SK-N-SH treated with all-trans-retinoic acid at 6 μM for 48 hours (cell line): ENCODE results near the gene AGBL1.

Source experiments
- ARNTL ChIP-seq: fragments of 450-650 bp; formaldehyde crosslinking; IDR thresholded peaks from 2 replicates; pipeline ENCODE4 v1.5.0; 2020; ENCODE audit warnings: low read depth, mild to moderate bottlenecking, moderate library complexity, borderline replicate concordance
- CSRNP3 ChIP-seq: fragments of 250-450 bp; sonication (Bioruptor Pico); IDR thresholded peaks from 2 replicates; pipeline ENCODE4 v1.5.1; 2021; ENCODE audit warnings: mild to moderate bottlenecking, moderate library complexity
- OSR1 ChIP-seq: fragments of 250-450 bp; sonication (Bioruptor Pico); IDR thresholded peaks from 2 replicates; pipeline ENCODE4 v1.8.0; 2022; ENCODE audit warnings: moderate library complexity, mild to moderate bottlenecking, inconsistent platforms
- PATZ1 ChIP-seq: fragments of 250-450 bp; sonication (Bioruptor Pico); IDR thresholded peaks from 2 replicates; pipeline ENCODE4 v1.8.0; 2020; ENCODE audit warnings: mild to moderate bottlenecking, moderate library complexity, borderline replicate concordance
- PPARA ChIP-seq: fragments of 250-450 bp; sonication (Bioruptor Pico); IDR thresholded peaks from 2 replicates; pipeline ENCODE4 v1.5.0; 2020; ENCODE audit warnings: mild to moderate bottlenecking, borderline replicate concordance
- RARB ChIP-seq: fragments of 250-450 bp; sonication (Bioruptor Pico); IDR thresholded peaks from 2 replicates; pipeline ENCODE4 v1.8.0; 2021; ENCODE audit warnings: mild to moderate bottlenecking, moderate library complexity
- TCF4 ChIP-seq: fragments of 250-450 bp; sonication (Bioruptor Pico); IDR thresholded peaks from 2 replicates; pipeline ENCODE4 v1.8.0; 2021; ENCODE audit warnings: mild to moderate bottlenecking, moderate library complexity, borderline replicate concordance
- ZNF565 ChIP-seq: fragments of 450-650 bp; formaldehyde crosslinking; conservative IDR thresholded peaks from 2 replicates; pipeline ENCODE4 v1.5.0; 2020; ENCODE audit warnings: low read depth, mild to moderate bottlenecking, moderate library complexity
- ZNF8 ChIP-seq: fragments of 450-650 bp; formaldehyde crosslinking; IDR thresholded peaks from 2 replicates; pipeline ENCODE4 v1.5.0; 2020; ENCODE audit warnings: mild to moderate bottlenecking, moderate library complexity
- TF ChIP-seq, protein P1 (sequence below): fragments of 250-450 bp; sonication (Bioruptor Pico); IDR thresholded peaks from 2 replicates; pipeline ENCODE4 v1.5.1; 2020; ENCODE audit warnings: low read depth, mild to moderate bottlenecking, moderate library complexity

- no peak for TF ChIP-seq ARNTL (CRISPR knock-in tag)
- no peak for TF ChIP-seq ZNF565 (CRISPR knock-in tag)
- TF ChIP-seq PATZ1 (CRISPR knock-in tag): no peak
- TF ChIP-seq CSRNP3 (CRISPR knock-in tag): no peak
- TF ChIP-seq, protein P1, sequence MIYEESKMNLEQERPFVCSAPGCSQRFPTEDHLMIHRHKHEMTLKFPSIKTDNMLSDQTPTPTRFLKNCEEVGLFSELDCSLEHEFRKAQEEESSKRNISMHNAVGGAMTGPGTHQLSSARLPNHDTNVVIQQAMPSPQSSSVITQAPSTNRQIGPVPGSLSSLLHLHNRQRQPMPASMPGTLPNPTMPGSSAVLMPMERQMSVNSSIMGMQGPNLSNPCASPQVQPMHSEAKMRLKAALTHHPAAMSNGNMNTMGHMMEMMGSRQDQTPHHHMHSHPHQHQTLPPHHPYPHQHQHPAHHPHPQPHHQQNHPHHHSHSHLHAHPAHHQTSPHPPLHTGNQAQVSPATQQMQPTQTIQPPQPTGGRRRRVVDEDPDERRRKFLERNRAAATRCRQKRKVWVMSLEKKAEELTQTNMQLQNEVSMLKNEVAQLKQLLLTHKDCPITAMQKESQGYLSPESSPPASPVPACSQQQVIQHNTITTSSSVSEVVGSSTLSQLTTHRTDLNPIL (CRISPR knock-in tag): no peak
- no peak for TF ChIP-seq PPARA (CRISPR knock-in tag)
- no peak for TF ChIP-seq RARB (CRISPR knock-in tag)
- TF ChIP-seq ZNF8 (CRISPR knock-in tag): no peak
- TF ChIP-seq TCF4 (CRISPR knock-in tag): no peak
- TF ChIP-seq OSR1 (CRISPR knock-in tag): no peak
Measured at GRCh38 chr15:86316726-86317383, 237.2 kb downstream of the AGBL1 start.
